HG03103 (cell line): ENCODE results near the gene ZNF57.
A peak's percentile ranks its signal among the peaks of the same experiment; 100 is the strongest.
"Not testable (repeated sequence)": the region's sequence is repeated elsewhere in the genome, so short reads cannot be mapped to it uniquely, and the experiment has no call there.

Source experiments
- ATAC-seq: cut with Tn5 transposase; IDR thresholded peaks from one replicate; pipeline ENCODE4 v1.9.1; 2021; ENCODE audit warnings: low read depth; ENCODE audit not compliant: unreplicated experiment

Gene ZNF57

DNA sequence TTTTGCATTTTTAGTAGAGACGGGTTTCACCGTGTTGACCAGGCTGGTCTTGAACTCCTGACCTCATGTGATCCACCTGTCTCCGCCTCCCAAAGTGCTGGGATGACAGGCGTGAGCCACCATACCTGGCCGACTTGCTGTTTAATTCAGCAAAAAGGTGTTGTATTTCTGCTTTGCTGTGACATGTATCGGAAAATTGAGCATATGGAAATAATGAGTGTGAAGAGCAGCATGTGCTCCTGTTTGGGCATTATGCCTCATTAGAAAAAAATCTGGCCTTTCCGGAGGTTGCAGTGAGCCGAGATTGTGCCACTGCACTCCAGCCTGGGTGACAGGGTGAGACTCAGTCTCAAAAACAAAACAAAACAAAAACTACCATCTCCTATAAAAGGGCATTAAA is 10.2 kb upstream of the ZNF57 start:
- not testable (repeated sequence) for ATAC-seq

DNA sequence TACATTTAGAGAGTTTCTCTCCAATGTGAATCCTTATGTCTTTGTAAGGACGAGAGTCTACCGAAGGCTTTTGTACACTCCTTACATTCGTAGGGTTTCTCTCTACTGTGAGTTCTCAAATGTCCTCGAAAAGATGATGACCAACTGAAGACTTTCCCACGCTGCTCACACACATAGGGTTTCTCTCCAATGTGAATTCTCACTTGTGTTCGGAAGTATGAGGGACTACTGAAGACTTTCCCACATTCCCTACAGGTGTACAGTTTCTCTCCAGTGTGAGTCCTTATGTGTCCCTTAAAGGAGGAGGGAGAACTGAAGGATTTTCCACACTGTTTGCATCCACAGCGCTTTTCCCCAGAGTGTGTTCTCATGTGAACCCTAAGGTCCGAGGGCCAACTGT is 4.0 kb upstream of the ZNF57 start:
- no peak for ATAC-seq

- ATAC-seq, result no peak
Measured at GRCh38 chr19:2902590-2903218, 2.0 kb downstream of the ZNF57 start.

DNA sequence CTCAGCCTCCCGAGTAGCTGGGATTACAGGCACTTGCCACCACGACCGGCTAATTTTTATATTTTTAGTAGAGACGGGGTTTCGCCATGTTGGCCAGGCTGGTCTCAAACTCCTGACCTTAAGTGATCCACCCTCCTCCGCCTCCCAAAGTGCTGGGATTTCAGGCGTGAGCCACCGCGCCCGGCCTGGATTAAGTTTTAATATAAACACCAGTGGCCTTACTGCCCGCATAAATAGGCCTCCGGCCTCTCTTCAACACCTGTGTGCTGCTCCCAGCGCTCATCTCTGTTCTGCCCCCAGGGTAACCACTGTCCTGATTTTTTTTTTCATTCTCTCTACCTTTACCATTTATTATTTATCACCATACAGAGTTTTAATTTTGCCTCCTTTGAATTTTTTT is 2.6 kb downstream of the ZNF57 start:
- ATAC-seq, result not testable (repeated sequence)

DNA sequence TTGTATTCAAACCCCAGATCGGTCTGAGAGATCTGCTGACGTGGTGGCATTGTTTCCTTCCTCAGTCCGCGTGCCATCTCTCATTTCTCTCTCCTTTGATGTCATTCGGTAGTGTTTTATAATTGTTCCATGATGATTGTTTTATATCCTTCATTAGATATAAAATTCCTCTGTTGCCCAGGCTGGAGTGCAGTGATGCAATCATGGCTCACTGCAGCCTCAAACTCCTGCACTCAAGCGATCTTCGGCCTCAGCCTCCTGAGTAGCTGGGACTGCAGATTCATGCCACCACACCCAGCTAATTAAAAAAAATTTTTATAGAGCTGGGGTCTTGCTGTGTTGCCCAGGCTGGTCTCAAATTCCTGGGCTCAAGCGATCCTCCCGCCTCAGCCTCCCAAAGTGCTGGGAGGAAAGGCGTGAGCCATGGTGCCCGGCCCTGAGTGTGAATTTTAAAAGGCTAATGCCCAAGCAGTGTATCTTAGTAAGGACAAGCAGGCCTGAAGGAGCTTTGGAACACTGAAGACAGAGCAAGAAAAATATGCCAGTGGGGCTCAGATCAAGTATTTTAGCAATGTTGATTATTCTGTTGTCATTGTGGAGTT is 5.3 kb downstream of the ZNF57 start:
- ATAC-seq, result no peak

DNA sequence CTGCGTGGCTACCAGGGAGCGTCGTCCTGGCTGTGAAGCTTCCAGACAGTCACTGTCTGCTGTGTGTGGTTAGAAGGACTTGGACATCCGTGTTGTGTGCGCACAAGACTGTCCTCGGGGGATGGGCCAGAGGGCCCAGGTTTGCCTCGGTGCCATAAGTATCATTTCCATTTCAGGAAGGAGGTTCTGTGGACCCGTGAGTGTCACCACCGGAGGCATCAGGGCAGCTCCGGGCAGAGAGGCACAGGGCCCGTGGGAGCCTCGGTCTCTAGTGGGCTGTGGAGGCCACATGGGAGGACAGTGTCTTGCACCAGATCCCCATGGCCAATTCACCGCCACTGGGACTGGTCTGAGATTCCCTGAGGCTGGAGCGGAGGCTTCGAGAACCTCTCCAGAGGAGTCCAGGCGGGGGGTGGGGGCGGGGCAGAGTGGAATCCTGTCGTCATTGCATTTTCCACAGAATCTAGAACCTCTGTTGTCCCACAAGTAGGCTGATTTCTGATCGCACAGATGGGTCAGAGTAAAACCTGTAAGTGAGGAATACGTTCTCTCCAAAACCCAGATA is 6.0 kb downstream of the ZNF57 start:
- ATAC-seq, result no peak

GRCh38 chr19:2912306-2912705 is 11.6 kb downstream of the ZNF57 start:
- ATAC-seq, result no peak

GRCh38 chr19:2917275-2918184 is 16.8 kb downstream of the ZNF57 start:
- no peak for ATAC-seq

- no peak for ATAC-seq
Measured at GRCh38 chr19:2922987-2923386, 22.3 kb downstream of the ZNF57 start.

DNA sequence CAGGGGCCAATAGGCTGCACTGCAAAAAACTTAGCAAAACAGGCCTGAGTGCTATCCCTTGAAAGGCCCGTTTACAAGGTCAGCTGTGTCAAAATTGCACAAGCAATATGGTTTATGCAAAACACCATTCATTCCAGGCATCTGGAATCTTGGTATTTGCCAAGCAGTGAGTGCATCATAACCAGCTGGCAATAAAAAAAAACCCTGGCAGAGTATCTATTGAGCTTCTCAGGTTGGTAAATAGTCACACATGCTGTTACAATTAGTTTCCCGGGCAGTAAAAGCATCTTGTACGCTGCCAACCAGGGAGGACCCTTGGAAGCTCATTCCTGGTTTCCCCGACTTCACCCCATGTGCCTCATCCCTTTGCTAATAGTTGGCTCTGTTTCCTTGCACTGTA is 22.8 kb downstream of the ZNF57 start:
- ATAC-seq, result no peak

- no peak for ATAC-seq
Measured at GRCh38 chr19:2926341-2927031, 25.8 kb downstream of the ZNF57 start.

DNA sequence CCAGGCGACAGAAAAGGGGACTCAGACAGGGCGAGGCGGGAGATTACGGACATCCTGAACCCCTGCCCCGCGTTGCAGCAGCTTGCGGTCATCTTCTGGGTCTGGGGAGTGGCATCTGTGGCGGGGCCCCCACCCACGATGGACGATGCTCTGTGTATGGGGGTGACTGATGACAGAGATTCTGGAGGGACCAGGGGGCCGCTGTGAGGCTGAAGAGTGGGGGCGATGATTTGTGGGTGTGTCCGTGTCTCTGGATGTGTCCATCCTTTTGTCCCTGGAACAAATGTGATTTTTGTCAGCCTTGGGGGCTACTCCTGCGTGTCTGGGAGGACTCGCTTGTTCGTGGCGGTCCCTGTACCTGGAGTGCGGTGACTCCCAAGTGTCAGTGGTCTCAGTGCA is 26.3 kb downstream of the ZNF57 start:
- ATAC-seq, result no peak

DNA sequence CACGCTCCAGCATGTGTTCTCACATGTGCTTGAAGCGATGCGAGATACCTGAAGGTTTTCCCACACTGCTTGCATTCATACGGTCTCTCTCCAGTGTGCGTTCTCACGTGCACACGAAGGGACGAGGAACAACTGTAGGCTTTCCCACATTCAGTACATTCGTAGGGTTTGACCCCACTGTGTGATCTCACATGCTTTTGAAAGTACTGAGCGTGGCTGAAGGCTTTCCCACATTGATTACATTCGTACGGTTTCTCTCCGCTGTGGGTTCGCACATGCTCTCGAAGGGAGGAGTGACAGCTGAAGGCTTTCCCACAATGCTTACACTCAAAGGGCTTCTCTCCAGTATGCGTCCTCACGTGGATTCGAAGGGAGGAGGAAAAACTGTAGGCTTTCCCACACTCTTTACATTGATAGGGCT is 32.8 kb downstream of the ZNF57 start:
- ATAC-seq, result no peak

DNA sequence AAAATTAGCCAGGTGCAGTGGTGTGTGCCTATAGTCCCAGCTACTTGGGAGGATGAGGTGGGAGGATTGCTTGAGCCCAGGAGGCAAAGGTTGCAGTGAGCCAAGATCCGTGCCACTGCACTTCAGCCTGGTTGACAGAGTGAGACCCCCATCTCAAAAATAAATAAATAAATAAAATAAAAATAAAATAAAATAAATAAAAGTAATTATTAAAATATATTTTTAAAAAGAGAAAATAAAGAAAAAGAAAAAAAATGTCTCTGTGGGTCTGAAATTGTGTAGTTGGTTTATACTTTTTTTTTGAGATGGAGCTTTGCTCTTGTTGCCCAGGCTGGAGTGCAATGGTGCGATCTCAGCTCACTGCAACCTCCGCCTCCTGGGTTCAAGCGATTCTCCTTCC is 35.1 kb downstream of the ZNF57 start:
- ATAC-seq, result not testable (repeated sequence)

GRCh38 chr19:2942928-2943640 is 42.4 kb downstream of the ZNF57 start:
- no peak for ATAC-seq

- ATAC-seq, result no peak
Measured at GRCh38 chr19:2944403-2944774, 43.7 kb downstream of the ZNF57 start.

DNA sequence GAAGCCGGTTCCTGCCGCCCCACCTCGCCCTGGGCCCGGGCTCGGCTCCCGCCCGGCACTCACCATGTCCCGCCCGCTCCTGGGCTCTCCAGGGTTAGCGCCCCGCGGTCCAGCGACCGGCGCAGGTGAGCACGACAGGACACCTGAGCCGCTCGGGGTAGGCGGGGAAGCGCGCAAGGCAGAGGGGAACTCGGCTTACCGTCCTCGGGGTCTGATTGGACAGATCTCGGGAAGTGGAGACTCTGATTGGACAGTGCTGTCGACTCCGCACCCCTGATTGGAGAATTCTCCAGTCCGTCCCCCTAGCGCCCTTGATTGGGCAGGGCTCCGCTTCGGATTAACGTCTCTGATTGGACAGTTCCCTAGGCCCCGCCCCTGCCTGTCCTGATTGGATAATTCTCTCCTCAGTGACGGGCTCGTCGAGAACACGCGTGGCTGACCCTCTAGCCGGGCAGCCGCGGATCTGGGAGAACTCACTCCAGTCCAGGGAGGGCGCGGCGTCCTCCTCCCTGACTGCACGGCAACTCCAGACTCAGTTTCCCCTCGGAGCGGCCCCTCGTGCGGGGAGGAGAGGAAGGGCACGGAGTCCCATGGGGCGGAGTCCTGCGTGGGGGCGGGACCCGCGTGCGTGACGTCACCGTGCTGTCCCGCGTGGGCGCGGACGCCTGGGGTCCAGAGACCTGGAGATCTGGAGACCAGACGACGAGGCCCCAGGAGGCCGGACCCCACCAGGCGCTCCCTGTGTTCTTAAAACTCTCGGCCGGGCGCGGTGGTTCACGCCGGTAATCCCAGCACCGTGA is 44.2 kb downstream of the ZNF57 start, which contains the start of gene ZNF77:
Gene ZNF77, minus strand, starts transcription at position 197 of the 800 bp plus-strand sequence. Its CDS starts 131 bp downstream, at position 66.
- peak; percentile 89 for ATAC-seq

- no peak for ATAC-seq
Measured at GRCh38 chr19:2945575-2946184, 45.0 kb downstream of the ZNF57 start.

GRCh38 chr19:2949939-2950285 is 49.2 kb downstream of the ZNF57 start:
- ATAC-seq, result no peak
